Aorta (tissue), 5 donors: ENCODE data around the gene TOX2. TPM values are rescaled to one million over a fixed set of nuclear protein-coding genes. Genes with fewer than 3 reads are reported as not detected.

ENCODE experiments used
- ATAC-seq: fragments of 200-7000 bp; cut with Tn5 transposase; one replicate; pipeline ENCODE4 v1.9.1; 2022; ENCODE audit warnings: moderate library complexity; ENCODE audit not compliant: low FRiP score
- DNase-seq, 2 donors: peaks; one replicate each; pipeline ENCODE4 v3.0.0-alpha.2; 2020
- H3K27ac ChIP-seq, 2 donors: one replicate each; pipeline ENCODE4 v1.5.1; 2013; ENCODE audit warnings: low read length in 2 of 2, mild to moderate bottlenecking in 2 of 2, moderate library complexity in 2 of 2, control low read depth in 1 of 2, inconsistent platforms in 1 of 2, low read depth in 1 of 2
- H3K27me3 ChIP-seq, 2 donors: one replicate each; pipeline ENCODE4 v1.6.1; 2013; ENCODE audit warnings: control low read depth in 1 of 2, low read length in 1 of 2, mild to moderate bottlenecking in 1 of 2, moderate library complexity in 1 of 2; ENCODE audit not compliant: insufficient read depth in 2 of 2, control insufficient read depth in 1 of 2
- H3K36me3 ChIP-seq, 2 donors: one replicate each; pipeline ENCODE4 v1.6.1; 2013; ENCODE audit warnings: control low read depth in 1 of 2, low read length in 1 of 2, mild to moderate bottlenecking in 1 of 2; ENCODE audit not compliant: insufficient read depth in 2 of 2, control insufficient read depth in 1 of 2
- H3K4me1 ChIP-seq, 2 donors: one replicate each; pipeline ENCODE4 v1.6.1; 2013; ENCODE audit warnings: low read length in 2 of 2, control low read depth in 1 of 2, mild to moderate bottlenecking in 1 of 2, moderate library complexity in 1 of 2; ENCODE audit not compliant: insufficient read depth in 2 of 2, control insufficient read depth in 1 of 2
- H3K4me3 ChIP-seq, 2 donors: one replicate each; pipeline ENCODE4 v1.5.1; 2013; ENCODE audit warnings: low read length in 2 of 2, control low read depth in 1 of 2, mild to moderate bottlenecking in 1 of 2
- H3K9me3 ChIP-seq: one replicate; pipeline ENCODE4 v1.6.1; 2013; ENCODE audit warnings: mild to moderate bottlenecking, low read length; ENCODE audit not compliant: control insufficient read depth
- WGBS, 2 donors: extraction: QIAGEN DNeasy Blood & Tissue Kit; methylation state at CpG; one replicate each; pipeline ENCODE4 v1.1.7; 2013; 5-methylcytosine and 5-hydroxymethylcytosine counted together
- intact Hi-C, 2 donors: fragments of 100-400 bp; cut with DNase I; formaldehyde crosslinking; loops; one replicate each; pipeline versions ENCODE4 v1.14.2 to v1.15.0; 2022
- polyA plus RNA-seq, 2 donors: library from polyadenylated mRNA; stranded (reverse); fragments of 200-250 nt; gene quantifications; one replicate each; pipeline ENCODE4 v1.2.3, GENCODE V29; 2013
- total RNA-seq, 2 donors: library from RNA; stranded (reverse); fragmentation: NEBNext Ultra II Directional; extraction: Animal tissue kit (Norgen Biotek cat#: 25700); gene quantifications; one replicate each; pipeline ENCODE4 v1.2.1, GENCODE V29; 2021
- donor health status: healthy with polysubstance abuse.
- donor health status: Bipolar disorder and iron deficiency.
- donor health status: DM: no; HTN: no; CAD: no.
- donor health status: DM: no; HTN: no; CAD: no.
- donor health status: DM: yes; HTN: yes; CAD: no.

Gene TOX2
- total and polyA plus RNA-seq, 4 donors = 1.1 to 17.2 (median 9.4) TPM

DNA sequence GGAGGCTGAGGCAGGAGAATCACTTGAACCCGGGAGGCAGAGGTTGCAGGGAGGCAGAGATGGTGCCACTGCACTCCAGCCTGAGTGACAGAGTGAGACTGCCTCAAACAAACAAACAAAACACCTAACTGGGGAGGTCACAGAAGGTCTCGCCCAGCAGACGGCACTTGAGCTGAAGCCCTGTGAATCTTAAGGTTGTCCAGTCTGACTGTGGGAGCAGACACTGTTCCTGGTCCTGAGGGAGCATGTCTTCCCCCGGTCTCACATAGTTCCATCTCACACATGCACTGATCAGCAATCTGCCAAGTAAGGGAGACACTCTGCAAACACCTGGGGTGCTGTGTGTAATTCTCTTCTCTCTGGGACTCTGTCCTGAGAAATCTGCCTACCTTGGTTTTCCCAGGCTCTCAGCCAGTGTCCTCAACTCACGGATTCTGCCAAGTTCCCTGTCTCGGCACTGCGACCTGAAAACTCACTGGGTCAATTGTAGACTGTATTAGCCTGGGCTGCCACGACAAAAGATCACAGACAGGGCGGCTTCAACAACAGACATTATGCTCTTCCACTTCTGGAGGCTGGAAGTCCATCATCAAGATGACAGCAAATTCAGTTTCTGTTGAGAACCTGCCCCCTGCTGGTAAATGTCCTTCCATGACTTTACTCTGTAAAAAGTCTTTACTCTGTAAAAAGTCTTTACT is 178.0 kb downstream of the TOX2 start:
- Histone ChIP-seq H3K36me3 (no peaks in the 10 kb centered on the region), H3K4me3 (no peak overlapping the region), H3K27ac (no peak overlapping the region), H3K27me3 (no peaks in the 10 kb centered on the region), H3K4me1 (no peaks in the 10 kb centered on the region), H3K9me3 (no peaks in the 10 kb centered on the region)
- ATAC-seq (no peak), DNase-seq (no peak)
- intact Hi-C loops = no loop called here
- WGBS, 2 donors = 55 to 56% methylated on average over 9 of the region's 9 CpGs

DNA sequence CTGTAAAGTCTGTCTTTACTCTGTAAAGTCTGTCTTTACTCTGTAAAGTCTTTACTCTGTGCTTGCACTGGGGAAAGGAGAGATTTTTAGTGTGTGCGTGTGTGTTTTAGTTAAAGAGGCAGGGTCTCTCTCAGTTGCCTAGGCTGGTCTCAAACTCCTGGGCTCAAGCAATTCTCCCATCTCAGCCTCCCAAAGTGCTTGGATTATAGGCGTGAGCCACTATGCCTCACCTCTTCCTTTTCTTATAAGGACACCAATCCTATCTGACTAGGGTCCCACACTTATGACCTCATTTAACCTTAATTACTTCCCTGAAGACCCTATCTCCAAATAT is 178.6 kb downstream of the TOX2 start:
- H3K27ac ChIP-seq = no peak overlapping the region
- no peaks in the 10 kb centered on the region for H3K27me3 ChIP-seq
- intact Hi-C loops = no loop called here
- DNase-seq = no peak
- no peaks in the 10 kb centered on the region for H3K9me3 ChIP-seq
- no peak for ATAC-seq
- WGBS, 2 donors = 78 to 84% methylated on average over 2 of the region's 2 CpGs
- H3K4me1 ChIP-seq = no peaks in the 10 kb centered on the region
- no peak overlapping the region for H3K4me3 ChIP-seq
- no peaks in the 10 kb centered on the region for H3K36me3 ChIP-seq

DNA sequence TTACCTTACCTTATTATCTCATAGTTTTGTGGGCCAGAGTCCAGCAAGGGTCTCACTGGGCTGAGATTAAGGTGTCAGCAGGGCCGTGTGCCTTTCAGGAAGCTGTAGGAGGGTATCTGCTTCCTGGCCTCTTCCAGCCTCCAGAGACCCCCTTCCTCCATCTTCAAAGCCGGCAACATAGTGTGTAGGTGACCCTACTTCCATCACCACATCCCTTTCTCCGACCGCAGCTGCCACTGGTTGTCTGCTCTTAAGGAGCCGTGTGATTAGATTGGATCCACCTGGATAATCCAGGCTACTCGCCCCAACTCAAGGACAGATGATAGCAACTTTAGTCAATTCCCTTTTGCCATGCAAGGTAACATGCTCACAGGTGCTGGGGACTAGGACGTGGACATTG is 181.2 kb downstream of the TOX2 start:
- DNase-seq (no peak), ATAC-seq (no peak)
- Histone ChIP-seq H3K4me1 (no peaks in the 10 kb centered on the region), H3K27me3 (no peaks in the 10 kb centered on the region), H3K4me3 (no peak overlapping the region), H3K9me3 (no peaks in the 10 kb centered on the region), H3K36me3 (no peaks in the 10 kb centered on the region), H3K27ac (no peak overlapping the region)
- WGBS, 2 donors = 86 to 88% methylated on average over 7 of the region's 7 CpGs
- intact Hi-C loops = no loop called here

DNA sequence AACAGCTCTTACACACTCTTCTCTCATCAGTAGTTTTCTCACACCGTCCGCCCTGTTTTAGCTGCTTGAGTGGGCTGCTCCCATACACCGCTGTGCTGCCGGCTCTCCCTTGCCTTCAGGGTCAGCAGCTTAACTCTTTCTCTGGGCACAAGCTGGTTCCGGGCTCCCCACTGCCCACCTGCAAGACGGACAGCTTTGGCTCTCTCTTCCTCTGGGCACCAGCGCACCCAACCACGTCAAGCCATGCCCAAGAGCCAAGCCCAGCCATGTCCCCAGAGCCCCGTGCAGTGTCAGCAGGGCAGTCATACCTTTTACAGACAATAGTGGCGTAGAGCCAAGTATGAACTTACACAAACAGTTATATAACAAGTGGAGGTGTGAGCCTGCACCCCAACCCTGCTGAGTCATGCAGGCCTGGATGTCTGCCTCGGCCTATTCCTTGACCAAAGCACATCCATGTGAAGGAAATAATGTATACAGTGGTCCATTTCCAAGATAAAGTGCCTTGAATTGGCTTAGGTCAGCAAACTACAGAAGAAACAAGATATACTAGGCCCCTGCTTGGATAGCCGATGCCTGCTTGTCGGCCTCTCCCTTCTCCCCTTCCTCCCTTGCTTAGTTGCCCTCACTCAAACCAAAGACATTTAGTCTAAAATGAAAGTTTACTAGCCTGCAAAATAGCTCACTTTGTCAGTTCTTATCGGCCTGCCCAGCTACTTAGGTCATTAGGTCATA is 183.0 kb downstream of the TOX2 start:
- Histone ChIP-seq H3K27me3 (no peaks in the 10 kb centered on the region), H3K36me3 (no peaks in the 10 kb centered on the region), H3K4me3 (no peak overlapping the region), H3K9me3 (no peaks in the 10 kb centered on the region), H3K27ac (no peak overlapping the region), H3K4me1 (no peaks in the 10 kb centered on the region)
- WGBS, 2 donors = 41 to 42% methylated on average over 14 of the region's 14 CpGs
- no peak for ATAC-seq
- DNase-seq = no peak
- intact Hi-C loops = no loop called here

DNA sequence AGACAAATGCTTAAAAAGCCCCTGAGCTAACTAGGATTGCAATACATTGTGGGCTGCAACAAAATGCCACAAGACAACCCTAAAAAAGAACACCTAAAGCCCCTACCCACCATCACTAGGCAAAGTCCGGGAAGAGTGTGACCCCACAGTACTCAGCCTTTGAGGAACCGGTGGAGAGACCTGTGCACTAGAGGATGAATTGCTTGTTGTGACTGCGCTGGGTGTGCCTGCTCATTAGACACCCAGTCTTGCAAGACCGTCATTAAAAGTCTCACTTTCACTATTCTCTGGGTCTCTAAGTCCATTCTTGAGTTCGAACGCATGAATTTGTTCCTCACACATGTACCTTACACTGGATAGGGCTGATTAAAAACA is 183.6 kb downstream of the TOX2 start:
- Histone ChIP-seq H3K27me3 (no peaks in the 10 kb centered on the region), H3K9me3 (no peaks in the 10 kb centered on the region), H3K27ac (no peak overlapping the region), H3K4me3 (no peak overlapping the region), H3K36me3 (no peaks in the 10 kb centered on the region), H3K4me1 (no peaks in the 10 kb centered on the region)
- DNase-seq (no peak), ATAC-seq (no peak)
- WGBS, 2 donors = 89% methylated on average over 6 of the region's 6 CpGs
- intact Hi-C loops = no loop called here

DNA sequence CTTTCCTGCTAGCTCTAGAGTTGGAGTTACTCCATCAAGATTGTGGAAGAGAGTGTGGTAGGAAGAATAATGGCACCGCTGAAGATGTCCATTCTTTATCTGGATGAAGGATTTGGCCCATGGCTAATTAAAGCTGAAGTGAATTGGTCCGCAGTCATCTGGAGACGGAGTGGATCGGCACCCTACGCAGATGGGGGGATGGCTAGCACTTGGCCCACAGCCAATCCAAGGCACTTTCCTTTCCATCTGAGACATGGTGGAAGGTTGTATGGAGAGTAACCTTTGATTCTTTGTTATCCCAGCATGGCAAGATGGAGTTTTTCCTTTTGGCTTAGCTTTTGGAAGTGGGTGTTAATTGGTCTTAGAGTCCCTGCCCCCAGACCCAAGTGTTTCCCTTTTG is 184.0 kb downstream of the TOX2 start:
- H3K4me1 ChIP-seq = no peaks in the 10 kb centered on the region
- no peak for DNase-seq
- WGBS, 2 donors = 97% methylated on average over 5 of the region's 5 CpGs
- H3K9me3 ChIP-seq = no peaks in the 10 kb centered on the region
- H3K36me3 ChIP-seq = no peaks in the 10 kb centered on the region
- ATAC-seq = no peak
- no peaks in the 10 kb centered on the region for H3K27me3 ChIP-seq
- intact Hi-C loops = no loop called here
- H3K27ac ChIP-seq = no peak overlapping the region
- no peak overlapping the region for H3K4me3 ChIP-seq

DNA sequence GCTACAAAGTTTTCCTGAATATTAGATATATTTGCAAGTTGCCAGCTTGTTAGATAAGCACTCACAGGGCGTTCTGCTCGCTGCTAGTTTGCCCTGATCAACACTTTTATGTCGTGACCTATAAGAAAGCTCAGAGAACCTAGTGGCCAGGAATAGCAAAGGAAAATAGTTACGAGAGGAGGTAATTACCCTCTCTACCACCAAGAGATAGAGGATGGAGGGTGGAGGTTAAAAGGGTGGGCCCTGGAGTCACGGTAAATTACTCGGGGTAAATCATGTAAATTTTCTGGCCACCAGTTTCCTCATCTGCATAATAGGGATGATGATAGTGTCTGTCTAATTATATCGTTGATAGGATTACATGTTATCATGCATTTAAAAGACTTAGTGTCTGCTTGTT is 185.2 kb downstream of the TOX2 start:
- no peaks in the 10 kb centered on the region for H3K9me3 ChIP-seq
- no peak overlapping the region for H3K27ac ChIP-seq
- ATAC-seq (no peak), DNase-seq (no peak)
- H3K27me3 ChIP-seq = no peaks in the 10 kb centered on the region
- no peaks in the 10 kb centered on the region for H3K4me1 ChIP-seq
- intact Hi-C loops = no loop called here
- 31 to 39% methylated on average over 7 of the region's 7 CpGs for WGBS, 2 donors
- no peak overlapping the region for H3K4me3 ChIP-seq
- H3K36me3 ChIP-seq = no peaks in the 10 kb centered on the region

DNA sequence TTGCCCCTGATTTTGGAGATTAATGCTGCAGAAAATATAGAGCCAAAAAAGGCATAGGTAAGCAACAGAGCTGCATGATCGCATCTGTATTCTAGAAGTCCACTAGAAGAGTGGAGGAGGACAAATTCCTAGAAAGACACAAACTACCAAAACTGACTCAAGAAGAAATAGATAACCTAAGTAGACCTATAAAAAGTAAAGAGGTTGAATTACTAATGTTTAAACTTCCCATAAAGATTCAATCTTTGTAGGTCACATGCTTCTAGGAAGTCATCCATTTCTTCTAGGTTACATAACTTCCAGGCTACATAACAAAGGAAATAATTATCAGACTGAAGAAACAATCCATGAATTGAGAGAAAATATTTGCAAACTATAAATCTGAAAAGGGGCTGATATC is 187.9 kb downstream of the TOX2 start:
- no peaks in the 10 kb centered on the region for H3K36me3 ChIP-seq
- no peaks in the 10 kb centered on the region for H3K4me1 ChIP-seq
- intact Hi-C loops = no loop called here
- no peak for DNase-seq
- ATAC-seq = no peak
- no peaks in the 10 kb centered on the region for H3K27me3 ChIP-seq
- no peak overlapping the region for H3K4me3 ChIP-seq
- H3K9me3 ChIP-seq = no peaks in the 10 kb centered on the region
- H3K27ac ChIP-seq = no peak overlapping the region
- WGBS, 2 donors = 95 to 98% methylated on average over 1 of the region's 1 CpG

DNA sequence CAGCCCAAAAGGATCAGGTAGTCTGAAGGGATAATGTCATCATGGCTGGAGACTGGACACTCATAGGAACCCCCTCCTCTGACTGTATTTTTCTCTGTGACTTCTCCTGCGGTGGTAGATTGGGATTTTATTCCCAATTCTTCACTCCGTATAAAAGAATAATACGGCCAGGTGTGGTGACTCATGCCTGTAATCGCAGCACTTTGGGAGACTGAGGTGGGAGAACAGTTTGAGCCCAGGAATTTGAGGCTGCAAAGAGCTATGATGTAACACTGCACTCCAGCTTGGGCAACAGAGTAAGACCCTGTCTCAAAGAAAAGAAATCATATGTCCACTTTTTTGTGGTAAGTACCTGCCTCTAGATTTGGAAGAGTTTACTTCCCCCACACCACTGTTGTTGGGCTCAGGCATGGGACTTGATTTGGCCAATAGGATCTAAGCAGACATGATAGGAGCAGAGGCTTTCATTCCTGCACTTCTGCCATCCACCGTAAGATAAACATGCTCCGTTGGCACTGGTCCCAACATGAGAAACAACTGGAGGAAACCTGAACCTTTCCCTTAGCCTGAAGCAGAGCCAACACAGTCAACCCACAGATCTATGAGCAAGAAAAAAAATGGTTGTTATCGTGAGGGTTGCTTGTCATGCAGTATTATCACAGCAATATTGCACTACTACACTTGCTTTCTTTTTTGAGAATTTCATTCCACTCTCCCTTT is 190.3 kb downstream of the TOX2 start:
- Histone ChIP-seq H3K36me3 (no peaks in the 10 kb centered on the region), H3K4me1 (no peaks in the 10 kb centered on the region), H3K9me3 (no peaks in the 10 kb centered on the region), H3K27ac (no peak overlapping the region), H3K4me3 (no peak overlapping the region), H3K27me3 (no peaks in the 10 kb centered on the region)
- 33 to 51% methylated on average over 7 of the region's 7 CpGs for WGBS, 2 donors
- DNase-seq (no peak), ATAC-seq (no peak)
- intact Hi-C loops = no loop called here
